Measurements from ENCODE around the gene HTN3.
"Not testable (repeated sequence)": the region's sequence is repeated elsewhere in the genome, so short reads cannot be mapped to it uniquely, and the experiment has no call there.

Gene HTN3

GRCh38 chr4:70028159-70028558 lies at the start of gene HTN3:
Gene HTN3 (plus strand): TSS chr4:70028459. CDS start chr4:70030741, 2,282 bp downstream.
- DNase-seq, result not testable (repeated sequence)

GRCh38 chr4:69984030-69984443 lies 44.2 kb upstream of the HTN3 start:
- no peak for DNase-seq

- no peak for DNase-seq
Measured at GRCh38 chr4:69986663-69987062, 41.6 kb upstream of the HTN3 start.

- no peak for DNase-seq
Measured at GRCh38 chr4:69991016-69991415, 37.2 kb upstream of the HTN3 start.

GRCh38 chr4:69994782-69995181 lies 33.5 kb upstream of the HTN3 start:
- no peak for DNase-seq

GRCh38 chr4:69995526-69996016 lies 32.7 kb upstream of the HTN3 start, which contains the start of gene STATH:
Gene STATH (plus strand): TSS chr4:69995966. CDS start chr4:69998438, 2,472 bp downstream.
- DNase-seq, result no peak

GRCh38 chr4:69999420-69999819 lies 28.8 kb upstream of the HTN3 start:
- DNase-seq, result no peak

- DNase-seq, result no peak
Measured at GRCh38 chr4:70000711-70001110, 27.5 kb upstream of the HTN3 start.

GRCh38 chr4:70002507-70002906 lies 25.8 kb upstream of the HTN3 start:
- no peak for DNase-seq

GRCh38 chr4:70008771-70009170 lies 19.5 kb upstream of the HTN3 start:
- no peak for DNase-seq

GRCh38 chr4:70019006-70019405 lies 9.3 kb upstream of the HTN3 start:
- not testable (repeated sequence) for DNase-seq

GRCh38 chr4:70023218-70023617 lies 5.0 kb upstream of the HTN3 start:
- no peak for DNase-seq

GRCh38 chr4:70027011-70027410 lies 1.2 kb upstream of the HTN3 start:
- DNase-seq, result no peak

- not testable (repeated sequence) for DNase-seq
Measured at GRCh38 chr4:70037559-70037958, 9.3 kb downstream of the HTN3 start.

GRCh38 chr4:70039928-70040327 lies 11.7 kb downstream of the HTN3 start:
- DNase-seq, result not testable (repeated sequence)

- no peak for DNase-seq
Measured at GRCh38 chr4:70041652-70042286, 13.5 kb downstream of the HTN3 start.

- not testable (repeated sequence) for DNase-seq
Measured at GRCh38 chr4:70050138-70050537, 21.9 kb downstream of the HTN3 start, which contains the start of gene HTN1. Gene HTN1 (plus strand): TSS chr4:70050438. CDS start chr4:70053077, 2,639 bp downstream.

- DNase-seq, result not testable (repeated sequence)
Measured at GRCh38 chr4:70056534-70056933, 28.3 kb downstream of the HTN3 start.

GRCh38 chr4:70057651-70058050 lies 29.4 kb downstream of the HTN3 start:
- no peak for DNase-seq

GRCh38 chr4:70059149-70059548 lies 30.9 kb downstream of the HTN3 start:
- DNase-seq, result no peak

- no peak for DNase-seq
Measured at GRCh38 chr4:70062000-70062399, 33.7 kb downstream of the HTN3 start.

- DNase-seq, result no peak
Measured at GRCh38 chr4:70080205-70080604, 51.9 kb downstream of the HTN3 start.
